ENCODE measurements around the gene NOB1. TPM values are rescaled to one million over a fixed set of nuclear protein-coding genes. Genes with fewer than 3 reads are reported as not detected.

Gene NOB1
- total RNA-seq, 1 experiment from 2014 or later = 101 TPM

DNA sequence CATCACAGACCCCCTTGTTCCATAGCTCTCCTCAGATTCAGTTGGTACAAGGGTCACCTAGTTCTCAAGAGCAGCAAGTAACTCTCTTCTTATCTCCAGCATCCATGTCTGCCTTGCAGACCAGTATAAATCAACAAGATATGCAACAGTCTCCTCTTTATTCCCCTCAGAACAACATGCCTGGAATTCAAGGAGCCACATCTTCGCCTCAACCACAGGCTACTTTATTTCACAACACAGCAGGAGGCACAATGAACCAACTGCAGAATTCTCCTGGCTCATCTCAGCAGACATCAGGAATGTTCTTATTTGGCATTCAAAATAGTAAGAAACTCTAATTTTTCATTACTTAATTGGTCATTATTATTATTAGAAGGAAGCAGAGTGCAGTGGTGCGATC is 60.8 kb downstream of the NOB1 start:
- no peak overlapping the region for H2AFZ ChIP-seq (ENCODE audit: low read length)
- no peak for DNase-seq
- no peak overlapping the region for H2AK5ac ChIP-seq (ENCODE audit: insufficient read length, low read length)
- H3K56ac ChIP-seq (ENCODE audit: insufficient read length, low read depth, low read length) = no peak overlapping the region
- H3K79me2 ChIP-seq (ENCODE audit: insufficient read depth, low read length) = no peaks in the 10 kb centered on the region
- no peak overlapping the region for H3K4ac ChIP-seq (ENCODE audit: low read depth, low read length)
- no peak overlapping the region for H3T11ph ChIP-seq (ENCODE audit: low read length)
- Mint-ChIP-seq H3K4me3 (no peak overlapping the region), H3K36me3 (ENCODE audit: insufficient read depth in 1 of 3, low read depth in 3 of 3) (peaks cover 18 to 47% (median 37%) of the 10 kb centered on the region in 3 experiments), H3K9me3 (no peaks in the 10 kb centered on the region), H3K4me1 (peaks cover 4% of the 10 kb centered on the region in 2 experiments), H3K27ac (peak overlapping the region in 1 of 3 experiments; percentile 7; a peak in 1 of 7 replicates), H3K27me3 (ENCODE audit: low read depth) (no peaks in the 10 kb centered on the region)
- no peak overlapping the region for H2BK15ac ChIP-seq (ENCODE audit: low read depth, low read length)
- no CpG with 5 or more reads among the region's 2 CpGs for WGBS (ENCODE audit: extremely low coverage, insufficient read length, low lambda C conversion rate)
- no peak overlapping the region for H2BK120ac ChIP-seq (ENCODE audit: low read depth, low read length, poor library complexity, severe bottlenecking)
- no peaks in the 10 kb centered on the region for H3K4me1 ChIP-seq (ENCODE audit: insufficient read depth, low read length)
- no peak overlapping the region for H3K27ac ChIP-seq (ENCODE audit: insufficient read length, low read depth, low read length)
- no peak overlapping the region for H3K9ac ChIP-seq (ENCODE audit: extremely low read depth, insufficient read length, low read length)
- no peaks in the 10 kb centered on the region for H4K20me1 ChIP-seq (ENCODE audit: control insufficient read depth, insufficient read depth, insufficient read length)
- H3K79me1 ChIP-seq (ENCODE audit: insufficient read depth, low read depth, low read length, poor library complexity, severe bottlenecking) = no peaks in the 10 kb centered on the region
- H3K18ac ChIP-seq (ENCODE audit: insufficient read length, low read depth, low read length) = no peak overlapping the region
- no peak overlapping the region for H2BK20ac ChIP-seq (ENCODE audit: low read depth, low read length, poor library complexity, severe bottlenecking)
- no peaks in the 10 kb centered on the region for H3K9me3 ChIP-seq (ENCODE audit: control insufficient read depth, low read depth, low read length)
- H3K14ac ChIP-seq (ENCODE audit: insufficient read depth, low read length) = no peak overlapping the region
- H4K91ac ChIP-seq (ENCODE audit: insufficient read length, low read depth, low read length) = no peak overlapping the region
- H4K5ac ChIP-seq (ENCODE audit: insufficient read length, low read depth, low read length) = no peak overlapping the region
- H3K23me2 ChIP-seq (ENCODE audit: insufficient read length, low read depth, low read length, poor library complexity, severe bottlenecking) = no peaks in the 10 kb centered on the region
- H4K8ac ChIP-seq (replicated peaks; ENCODE audit: insufficient read length, low read depth, low read length) = no peak overlapping the region
- no peaks in the 10 kb centered on the region for H3K27me3 ChIP-seq (ENCODE audit: insufficient read depth, low read length)
- no peak overlapping the region for H3K23ac ChIP-seq (ENCODE audit: insufficient read length, low read depth, low read length)
- H2BK12ac ChIP-seq (ENCODE audit: insufficient read length, low read depth, low read length) = no peak overlapping the region
- H2BK5ac ChIP-seq (ENCODE audit: insufficient read length, low read length) = no peak overlapping the region
- no peak overlapping the region for H3K4me2 ChIP-seq (ENCODE audit: insufficient read depth, insufficient read length, low read length)
- TF ChIP-seq, protein P1, sequence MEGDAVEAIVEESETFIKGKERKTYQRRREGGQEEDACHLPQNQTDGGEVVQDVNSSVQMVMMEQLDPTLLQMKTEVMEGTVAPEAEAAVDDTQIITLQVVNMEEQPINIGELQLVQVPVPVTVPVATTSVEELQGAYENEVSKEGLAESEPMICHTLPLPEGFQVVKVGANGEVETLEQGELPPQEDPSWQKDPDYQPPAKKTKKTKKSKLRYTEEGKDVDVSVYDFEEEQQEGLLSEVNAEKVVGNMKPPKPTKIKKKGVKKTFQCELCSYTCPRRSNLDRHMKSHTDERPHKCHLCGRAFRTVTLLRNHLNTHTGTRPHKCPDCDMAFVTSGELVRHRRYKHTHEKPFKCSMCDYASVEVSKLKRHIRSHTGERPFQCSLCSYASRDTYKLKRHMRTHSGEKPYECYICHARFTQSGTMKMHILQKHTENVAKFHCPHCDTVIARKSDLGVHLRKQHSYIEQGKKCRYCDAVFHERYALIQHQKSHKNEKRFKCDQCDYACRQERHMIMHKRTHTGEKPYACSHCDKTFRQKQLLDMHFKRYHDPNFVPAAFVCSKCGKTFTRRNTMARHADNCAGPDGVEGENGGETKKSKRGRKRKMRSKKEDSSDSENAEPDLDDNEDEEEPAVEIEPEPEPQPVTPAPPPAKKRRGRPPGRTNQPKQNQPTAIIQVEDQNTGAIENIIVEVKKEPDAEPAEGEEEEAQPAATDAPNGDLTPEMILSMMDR (conservative IDR thresholded peaks at IDR 0.05) = no peak

Data from H9 (cell line).